ENCODE results near the gene DRC3. TPM values are rescaled to one million over a fixed set of nuclear protein-coding genes. Genes with fewer than 3 reads are reported as not detected.

The DRC3 gene
- total RNA-seq, 1 experiment from 2014 or later, result 2.4 TPM

DNA sequence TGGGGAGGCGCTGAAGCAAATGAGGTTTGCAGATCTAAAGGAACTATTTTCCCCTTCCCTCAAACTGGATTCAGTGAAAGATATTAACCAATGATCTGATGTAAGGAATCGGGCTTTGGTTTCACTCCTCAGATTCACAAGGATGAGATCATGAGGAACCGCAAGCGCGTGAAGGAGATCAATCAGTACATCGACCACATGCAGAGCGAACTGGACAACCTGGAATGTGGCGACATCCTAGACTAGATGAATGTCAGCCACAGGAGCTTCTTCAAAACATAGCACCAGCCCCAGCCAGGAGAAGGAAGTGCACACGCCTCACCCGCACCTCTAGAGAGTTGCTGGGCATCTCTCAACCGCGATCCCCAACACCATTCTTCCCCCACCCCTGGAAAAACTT lies 43.8 kb downstream of the DRC3 start:
- DNase-seq (ENCODE audit: low read depth, low spot score) (no peak), ATAC-seq (no peak)
- no peaks in the 10 kb centered on the region for H4K20me1 ChIP-seq (ENCODE audit: insufficient read depth)
- H3K4me2 ChIP-seq (ENCODE audit: low read length), result no peak overlapping the region
- no TSS peak for BruUV-seq (replicated peaks)
- no peak overlapping the region for H3K27ac ChIP-seq (ENCODE audit: low read depth, low read length)
- intact Hi-C loops (cut with micrococcal nuclease), result no loop called here
- H3K27me3 ChIP-seq (ENCODE audit: insufficient read depth, low read length), result no peaks in the 10 kb centered on the region
- RAD21 ChIA-PET (ENCODE audit: low non-redundant PET in 1 of 2, low total read pairs in 2 of 2, uncharacterized antibody in 2 of 2, unreplicated experiment in 2 of 2), result no interaction called here
- H3K36me3 ChIP-seq (ENCODE audit: control insufficient read depth in 1 of 2, insufficient read depth in 2 of 2, low read length in 2 of 2), result peaks cover 0 to 3% of the 10 kb centered on the region in 2 experiments; a peak in 1 of 4 replicates
- H3K4me3 ChIP-seq (replicated peaks in 1 of 2; ENCODE audit: low read depth in 1 of 2, low read length in 2 of 2), result no peak overlapping the region
- no peak overlapping the region for H2AFZ ChIP-seq (ENCODE audit: low read depth, low read length, poor library complexity, severe bottlenecking)
- no peaks in the 10 kb centered on the region for H3K9me3 ChIP-seq (ENCODE audit: control insufficient read depth in 1 of 2, insufficient read depth in 1 of 2, low read depth in 1 of 2, low read length in 2 of 2)
- no peaks in the 10 kb centered on the region for H3K79me2 ChIP-seq (ENCODE audit: insufficient read depth, low read length)
- TF ChIP-seq ZFX (IDR thresholded peaks at IDR 0.05) (no peak), ELF1 (IDR thresholded peaks at IDR 0.05; ENCODE audit: borderline replicate concordance, low read depth) (no peak), SRF (IDR thresholded peaks at IDR 0.05; ENCODE audit: low read depth) (no peak), EZH2 (IDR thresholded peaks at IDR 0.05) (no peak), YY1 (IDR thresholded peaks at IDR 0.05; ENCODE audit: extremely low read depth, insufficient replicate concordance, low read depth, low read length) (no peak), CBX3 (IDR thresholded peaks at IDR 0.05; ENCODE audit: low read depth) (no peak), JUND (IDR thresholded peaks at IDR 0.05) (no peak), FOSL1 (IDR thresholded peaks at IDR 0.05; ENCODE audit: low read depth) (no peak)
- TF ChIP-seq, protein P1, sequence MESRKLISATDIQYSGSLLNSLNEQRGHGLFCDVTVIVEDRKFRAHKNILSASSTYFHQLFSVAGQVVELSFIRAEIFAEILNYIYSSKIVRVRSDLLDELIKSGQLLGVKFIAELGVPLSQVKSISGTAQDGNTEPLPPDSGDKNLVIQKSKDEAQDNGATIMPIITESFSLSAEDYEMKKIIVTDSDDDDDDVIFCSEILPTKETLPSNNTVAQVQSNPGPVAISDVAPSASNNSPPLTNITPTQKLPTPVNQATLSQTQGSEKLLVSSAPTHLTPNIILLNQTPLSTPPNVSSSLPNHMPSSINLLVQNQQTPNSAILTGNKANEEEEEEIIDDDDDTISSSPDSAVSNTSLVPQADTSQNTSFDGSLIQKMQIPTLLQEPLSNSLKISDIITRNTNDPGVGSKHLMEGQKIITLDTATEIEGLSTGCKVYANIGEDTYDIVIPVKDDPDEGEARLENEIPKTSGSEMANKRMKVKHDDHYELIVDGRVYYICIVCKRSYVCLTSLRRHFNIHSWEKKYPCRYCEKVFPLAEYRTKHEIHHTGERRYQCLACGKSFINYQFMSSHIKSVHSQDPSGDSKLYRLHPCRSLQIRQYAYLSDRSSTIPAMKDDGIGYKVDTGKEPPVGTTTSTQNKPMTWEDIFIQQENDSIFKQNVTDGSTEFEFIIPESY (IDR thresholded peaks at IDR 0.05; ENCODE audit: extremely low read depth, insufficient replicate concordance, low read length), result no peak
- TF ChIP-seq, protein P2, sequence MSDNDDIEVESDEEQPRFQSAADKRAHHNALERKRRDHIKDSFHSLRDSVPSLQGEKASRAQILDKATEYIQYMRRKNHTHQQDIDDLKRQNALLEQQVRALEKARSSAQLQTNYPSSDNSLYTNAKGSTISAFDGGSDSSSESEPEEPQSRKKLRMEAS (IDR thresholded peaks at IDR 0.05), result no peak
- POLR2A ChIA-PET, result no interaction called here
- CTCF ChIA-PET, result no interaction called here
- H3K9ac ChIP-seq (ENCODE audit: low read length), result no peak overlapping the region
- no peaks in the 10 kb centered on the region for H3K4me1 ChIP-seq (ENCODE audit: control insufficient read depth in 1 of 2, insufficient read depth in 2 of 2, low read length in 2 of 2)
- H3K9me2 ChIP-seq (ENCODE audit: insufficient read depth), result no peaks in the 10 kb centered on the region

Measured in HCT116 (cell line).